GM12872 (cell line): ENCODE measurements around the gene HPS4.

Experiments used
- TF ChIP-seq, protein P1 (sequence below): IDR thresholded peaks from 3 replicates; pipeline ENCODE4 v1.5.1; 2011; ENCODE audit warnings: low read depth, mild to moderate bottlenecking, low read length, moderate library complexity; ENCODE audit not compliant: insufficient read depth

The HPS4 gene

DNA sequence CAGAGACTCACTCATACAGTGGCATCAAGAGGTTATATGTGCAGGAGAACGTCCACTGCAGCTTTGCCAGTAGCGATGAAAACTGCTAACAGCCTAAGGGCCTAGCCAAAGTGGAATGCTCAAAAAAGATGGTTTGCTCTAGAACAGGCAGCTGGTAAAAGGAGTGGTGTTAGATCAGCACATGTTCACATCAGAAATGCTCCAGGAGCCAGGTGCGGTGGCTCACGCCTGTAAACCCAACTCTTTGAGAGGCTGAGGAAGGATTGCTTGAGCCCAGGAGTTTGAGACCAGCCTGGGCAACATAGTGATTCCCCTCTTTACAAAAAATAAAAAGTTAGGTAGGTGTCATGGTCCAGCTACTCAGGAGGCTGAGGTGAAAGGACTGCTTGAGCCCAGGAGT is 39.0 kb upstream of the HPS4 start:
- TF ChIP-seq, protein P1, sequence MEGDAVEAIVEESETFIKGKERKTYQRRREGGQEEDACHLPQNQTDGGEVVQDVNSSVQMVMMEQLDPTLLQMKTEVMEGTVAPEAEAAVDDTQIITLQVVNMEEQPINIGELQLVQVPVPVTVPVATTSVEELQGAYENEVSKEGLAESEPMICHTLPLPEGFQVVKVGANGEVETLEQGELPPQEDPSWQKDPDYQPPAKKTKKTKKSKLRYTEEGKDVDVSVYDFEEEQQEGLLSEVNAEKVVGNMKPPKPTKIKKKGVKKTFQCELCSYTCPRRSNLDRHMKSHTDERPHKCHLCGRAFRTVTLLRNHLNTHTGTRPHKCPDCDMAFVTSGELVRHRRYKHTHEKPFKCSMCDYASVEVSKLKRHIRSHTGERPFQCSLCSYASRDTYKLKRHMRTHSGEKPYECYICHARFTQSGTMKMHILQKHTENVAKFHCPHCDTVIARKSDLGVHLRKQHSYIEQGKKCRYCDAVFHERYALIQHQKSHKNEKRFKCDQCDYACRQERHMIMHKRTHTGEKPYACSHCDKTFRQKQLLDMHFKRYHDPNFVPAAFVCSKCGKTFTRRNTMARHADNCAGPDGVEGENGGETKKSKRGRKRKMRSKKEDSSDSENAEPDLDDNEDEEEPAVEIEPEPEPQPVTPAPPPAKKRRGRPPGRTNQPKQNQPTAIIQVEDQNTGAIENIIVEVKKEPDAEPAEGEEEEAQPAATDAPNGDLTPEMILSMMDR: no peak

DNA sequence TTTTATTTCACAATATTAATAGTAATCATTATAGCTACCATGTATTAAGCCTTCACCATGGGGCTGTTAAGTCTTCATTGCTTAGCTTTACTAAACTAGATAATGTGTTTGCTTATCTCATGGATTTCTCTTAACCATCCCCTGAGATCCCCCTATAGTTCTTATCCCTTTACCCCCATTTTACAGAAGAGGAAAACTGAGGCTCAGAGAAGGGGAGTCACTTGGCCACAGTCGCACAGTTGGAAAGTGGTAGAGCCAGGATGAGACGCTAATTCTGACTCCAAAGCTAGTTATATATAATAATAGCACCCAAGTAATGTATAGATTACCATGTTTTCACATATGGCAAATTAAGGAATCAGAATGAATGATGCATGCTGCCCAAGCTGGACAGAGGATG is 38.4 kb upstream of the HPS4 start:
- TF ChIP-seq, protein P1: no peak

DNA sequence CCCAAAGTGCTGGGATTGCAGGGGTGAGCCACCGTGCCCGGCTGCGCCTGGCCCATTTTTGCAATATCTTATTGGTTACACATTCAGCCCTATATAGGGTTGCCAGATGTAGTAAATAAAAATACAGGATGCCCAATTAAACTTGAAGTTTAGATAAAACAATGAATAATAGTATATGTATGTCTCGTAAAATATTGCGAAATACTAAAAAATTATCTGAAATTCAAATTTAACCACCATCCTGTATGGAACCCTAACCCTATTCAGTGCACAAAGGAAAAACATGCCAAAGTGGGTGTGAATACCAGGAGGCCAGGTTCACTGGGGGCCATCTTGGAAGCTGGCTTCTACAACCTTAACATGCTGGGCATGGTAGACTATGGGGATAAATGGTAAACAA is 33.8 kb upstream of the HPS4 start:
- TF ChIP-seq, protein P1: no peak

DNA sequence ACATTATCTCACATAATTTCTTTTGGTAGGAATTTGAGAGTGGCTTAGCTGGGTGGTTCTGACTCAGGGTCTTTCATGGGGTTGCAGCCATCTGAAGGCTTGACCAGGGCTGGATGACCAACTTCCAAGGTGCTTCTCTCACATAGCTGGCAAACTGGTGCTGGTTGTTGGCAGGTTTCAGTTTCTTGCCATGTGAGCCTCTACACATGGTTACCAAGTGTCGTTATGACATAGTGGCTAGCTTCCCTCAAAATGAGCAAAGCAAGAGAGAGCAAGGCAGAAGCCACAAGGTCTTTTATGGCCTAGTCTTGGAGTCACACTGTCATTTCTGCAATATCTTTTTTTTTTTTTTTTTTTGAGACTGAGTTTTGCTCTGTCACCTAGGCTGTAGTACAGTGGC is 32.9 kb upstream of the HPS4 start:
- TF ChIP-seq, protein P1: no peak

DNA sequence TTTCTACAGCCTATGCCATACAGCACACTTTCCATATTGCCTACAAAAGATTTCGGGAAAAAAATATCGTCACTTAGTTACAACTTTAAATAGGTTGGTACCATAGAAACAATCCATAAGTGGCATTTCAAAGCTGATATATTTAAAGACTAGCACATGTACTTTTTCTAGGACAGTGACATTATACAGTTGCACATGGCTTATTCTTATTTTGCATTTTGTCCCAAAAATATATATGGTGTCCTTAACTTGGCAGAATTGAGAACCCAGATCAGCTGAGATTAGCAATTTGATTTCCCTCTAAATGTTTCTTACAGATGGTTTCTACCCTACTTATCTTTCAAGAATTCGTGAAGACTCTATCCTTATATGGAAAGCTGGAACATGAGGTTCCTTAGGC is 32.3 kb upstream of the HPS4 start:
- TF ChIP-seq, protein P1: no peak

DNA sequence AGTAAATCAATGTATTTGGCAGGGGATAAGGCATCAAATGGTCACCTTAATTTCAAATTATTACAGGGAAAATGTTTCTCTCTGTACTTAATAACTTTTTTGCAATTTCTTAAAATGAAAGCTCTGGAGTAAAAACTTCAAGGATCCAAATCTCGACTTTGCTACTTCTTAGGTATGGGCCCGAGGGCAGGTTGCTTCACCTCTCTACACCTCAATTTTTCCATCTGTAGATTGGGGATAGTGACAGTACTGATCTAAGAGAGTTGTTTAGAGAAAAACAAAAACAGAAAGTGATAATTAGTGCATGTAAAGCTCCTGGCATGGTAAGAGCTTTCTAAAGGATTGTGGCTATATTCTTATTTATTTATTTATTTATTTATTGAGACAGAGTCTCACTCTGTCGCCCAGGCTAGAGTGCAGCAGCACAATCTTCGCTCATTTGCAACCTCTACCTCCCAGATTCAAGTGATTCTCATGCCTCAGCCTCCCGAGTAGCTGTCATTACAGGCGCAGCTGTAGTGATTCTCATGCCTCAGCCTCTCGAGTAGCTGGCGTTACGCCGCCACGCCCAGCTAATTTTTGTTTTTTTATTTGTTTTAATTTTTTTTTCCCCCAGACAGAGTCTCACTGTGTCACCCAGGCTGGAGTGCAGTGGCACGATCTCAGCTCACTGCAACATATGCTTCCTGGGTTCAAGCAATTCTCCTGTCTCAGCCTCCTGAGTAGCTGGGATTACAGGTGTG is 31.0 kb upstream of the HPS4 start:
- TF ChIP-seq, protein P1: no peak

DNA sequence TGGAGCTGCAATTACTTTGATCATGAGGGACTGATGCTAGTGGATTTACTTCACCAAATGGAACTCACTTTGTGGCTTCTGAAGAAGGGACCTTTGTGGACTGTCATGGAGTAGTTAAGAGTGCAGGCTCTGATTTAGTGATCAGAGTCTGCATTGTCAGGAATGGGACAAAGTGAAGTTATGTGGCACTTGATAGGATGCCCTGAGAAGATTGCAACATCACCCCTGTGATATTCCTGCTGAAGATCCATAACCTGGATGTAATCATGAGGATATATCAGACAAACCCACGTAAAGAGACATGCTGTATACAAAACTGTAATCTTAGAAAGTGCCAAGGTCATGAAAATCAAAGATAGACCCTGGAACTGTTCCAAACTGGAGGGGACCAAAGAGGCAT is 30.3 kb upstream of the HPS4 start:
- TF ChIP-seq, protein P1: no peak
